Tongue (tissue), 2 donors: ENCODE measurements around the gene IL26. TPM values are rescaled to one million over a fixed set of nuclear protein-coding genes. Genes with fewer than 3 reads are reported as not detected.

Source experiments
- DNase-seq: peaks from one replicate; pipeline ENCODE4 v3.0.0-alpha.2; 2015
- total RNA-seq: library from RNA; depleted of rRNA; stranded (reverse); fragments of >200 nt; gene quantifications from one replicate; pipeline ENCODE4 v1.2.3, GENCODE V29; 2014

IL26 gene
- total RNA-seq, 1 donor from 2014 or later: not detected

DNA sequence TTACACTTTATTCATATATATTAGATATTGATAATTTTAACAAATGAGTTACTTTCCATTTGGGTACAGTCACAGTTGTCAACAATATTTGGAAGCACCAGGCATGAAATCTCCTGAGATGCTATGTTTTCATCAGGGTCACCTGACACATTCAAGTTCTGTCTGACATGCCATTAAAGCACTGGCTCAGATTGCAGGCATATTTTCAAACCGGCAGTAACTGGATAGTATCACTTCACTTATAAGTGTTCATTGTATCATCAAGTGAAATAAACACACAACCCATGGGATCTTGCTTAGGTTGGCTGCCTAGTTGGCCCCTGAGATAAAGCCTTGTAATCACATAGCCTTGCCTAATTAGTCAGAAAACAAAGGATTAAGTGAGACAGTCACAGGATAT, 70.8 kb downstream of the IL26 start:
- DNase-seq: no peak

Other genes starting within 250 kb of the IL26 start
- gene IFNG-AS1, start 236.4 kb downstream of the IL26 start, total RNA-seq: 3.3 TPM
- 0.51 TPM for gene IFNG, start 66.1 kb downstream of the IL26 start, total RNA-seq
- gene IL22, start 27.8 kb upstream of the IL26 start, total RNA-seq: not detected
- 21.2 TPM for gene MDM1, start 106.6 kb upstream of the IL26 start, total RNA-seq